ENCODE data around the gene TTC29.

The TTC29 gene, protein sequence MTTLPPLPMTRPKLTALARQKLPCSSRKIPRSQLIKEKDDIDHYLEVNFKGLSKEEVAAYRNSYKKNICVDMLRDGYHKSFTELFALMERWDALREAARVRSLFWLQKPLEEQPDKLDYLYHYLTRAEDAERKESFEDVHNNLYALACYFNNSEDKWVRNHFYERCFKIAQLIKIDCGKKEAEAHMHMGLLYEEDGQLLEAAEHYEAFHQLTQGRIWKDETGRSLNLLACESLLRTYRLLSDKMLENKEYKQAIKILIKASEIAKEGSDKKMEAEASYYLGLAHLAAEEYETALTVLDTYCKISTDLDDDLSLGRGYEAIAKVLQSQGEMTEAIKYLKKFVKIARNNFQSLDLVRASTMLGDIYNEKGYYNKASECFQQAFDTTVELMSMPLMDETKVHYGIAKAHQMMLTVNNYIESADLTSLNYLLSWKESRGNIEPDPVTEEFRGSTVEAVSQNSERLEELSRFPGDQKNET

DNA sequence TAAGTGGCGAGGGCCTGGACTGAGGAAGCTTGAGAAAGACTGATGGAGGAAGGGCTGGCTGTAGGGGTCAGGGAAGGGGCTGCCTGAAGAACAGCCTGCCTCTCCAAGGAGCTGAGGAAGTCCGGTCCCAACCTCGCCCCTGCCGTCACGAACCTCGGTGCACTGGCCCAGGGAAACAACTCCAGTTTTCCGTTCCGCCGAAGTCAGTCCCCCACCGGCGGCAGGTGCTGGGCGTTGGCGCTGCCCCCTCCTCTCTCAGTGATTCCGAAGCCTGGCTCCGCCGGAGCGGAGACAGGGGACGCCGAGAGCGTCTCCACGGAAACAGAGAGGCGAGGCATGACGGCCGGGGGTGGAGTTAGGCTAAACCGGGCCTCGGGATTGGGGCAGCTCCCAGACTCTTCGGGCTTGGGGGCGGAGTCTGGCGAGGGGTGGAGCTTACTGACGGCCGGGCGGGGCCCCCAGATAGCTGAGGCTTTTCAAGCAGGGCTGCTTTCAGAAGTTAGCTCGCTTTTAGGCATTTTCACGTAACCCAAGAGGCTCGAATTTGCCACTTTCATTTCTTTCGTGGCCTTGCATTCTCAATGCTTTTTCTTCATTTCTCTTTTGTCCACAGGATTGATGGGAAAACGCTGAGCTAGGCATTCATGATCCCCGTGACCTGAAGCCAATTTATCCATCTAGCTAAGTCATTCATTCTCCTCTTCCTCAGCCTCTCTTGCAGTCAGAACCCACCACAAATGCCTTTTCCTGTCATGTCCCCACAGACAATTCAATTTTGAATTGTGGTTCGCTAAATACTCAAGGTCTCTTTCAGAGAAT lies at the start of gene TTC29:
TTC29 (minus strand) TSS at position 309 of the 819 bp plus-strand sequence. CDS start 5,969 bp downstream, outside the sequence.
- TF ChIP-seq, protein P1, sequence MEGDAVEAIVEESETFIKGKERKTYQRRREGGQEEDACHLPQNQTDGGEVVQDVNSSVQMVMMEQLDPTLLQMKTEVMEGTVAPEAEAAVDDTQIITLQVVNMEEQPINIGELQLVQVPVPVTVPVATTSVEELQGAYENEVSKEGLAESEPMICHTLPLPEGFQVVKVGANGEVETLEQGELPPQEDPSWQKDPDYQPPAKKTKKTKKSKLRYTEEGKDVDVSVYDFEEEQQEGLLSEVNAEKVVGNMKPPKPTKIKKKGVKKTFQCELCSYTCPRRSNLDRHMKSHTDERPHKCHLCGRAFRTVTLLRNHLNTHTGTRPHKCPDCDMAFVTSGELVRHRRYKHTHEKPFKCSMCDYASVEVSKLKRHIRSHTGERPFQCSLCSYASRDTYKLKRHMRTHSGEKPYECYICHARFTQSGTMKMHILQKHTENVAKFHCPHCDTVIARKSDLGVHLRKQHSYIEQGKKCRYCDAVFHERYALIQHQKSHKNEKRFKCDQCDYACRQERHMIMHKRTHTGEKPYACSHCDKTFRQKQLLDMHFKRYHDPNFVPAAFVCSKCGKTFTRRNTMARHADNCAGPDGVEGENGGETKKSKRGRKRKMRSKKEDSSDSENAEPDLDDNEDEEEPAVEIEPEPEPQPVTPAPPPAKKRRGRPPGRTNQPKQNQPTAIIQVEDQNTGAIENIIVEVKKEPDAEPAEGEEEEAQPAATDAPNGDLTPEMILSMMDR (conservative IDR thresholded peaks at IDR 0.05; ENCODE audit: low read length) = no peak
- peak within 1 kb of the TSS; percentile 71 for H3K4me3 ChIP-seq (ENCODE audit: low read length)
- DNase-seq (ENCODE audit: low read depth) = peak; percentile 80

DNA sequence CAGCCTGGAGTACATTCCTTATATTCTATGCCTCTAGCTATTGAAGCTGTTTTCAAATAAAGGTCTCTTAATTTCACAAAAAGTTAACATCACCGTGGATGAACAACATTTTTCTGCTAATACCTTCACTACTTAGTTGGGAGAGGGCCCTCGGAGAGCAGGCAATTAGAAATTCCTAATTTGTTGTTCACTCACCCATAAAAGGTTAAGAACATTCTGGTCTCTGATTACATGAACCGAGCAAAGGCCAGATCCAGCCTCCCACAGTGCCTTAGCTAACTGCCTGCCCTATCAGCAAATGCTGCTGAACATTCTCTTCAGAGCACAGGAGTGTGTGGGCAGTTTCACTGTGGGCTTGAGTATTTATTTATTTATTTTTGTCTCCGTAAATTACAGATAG lies 36.0 kb upstream of the TTC29 start:
- TF ChIP-seq, protein P1 (conservative IDR thresholded peaks at IDR 0.05; ENCODE audit: low read length) = no peak
- H3K4me3 ChIP-seq (ENCODE audit: low read length) = no peak overlapping the region
- peak; percentile 35 for DNase-seq (ENCODE audit: low read depth)

DNA sequence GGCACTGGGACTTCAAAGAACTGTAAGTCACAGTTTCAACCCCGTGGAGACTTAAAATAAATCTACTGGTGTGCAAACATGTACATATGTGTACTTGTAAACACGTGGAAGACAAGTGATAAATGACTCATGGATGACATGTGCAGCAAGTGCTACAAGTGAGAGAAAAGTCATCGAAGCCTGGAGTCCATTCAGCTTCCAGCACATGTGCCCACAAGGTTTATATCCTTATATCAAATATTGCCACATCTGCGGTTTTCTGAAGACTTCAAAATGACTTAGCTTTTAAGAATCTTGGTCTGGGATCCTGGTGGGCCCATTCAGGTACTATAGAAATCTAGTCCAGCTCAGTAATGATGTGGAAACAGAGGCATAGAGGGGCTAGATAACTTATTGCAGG lies 33.0 kb upstream of the TTC29 start:
- DNase-seq (ENCODE audit: low read depth) = peak; percentile 9
- no peak overlapping the region for H3K4me3 ChIP-seq (ENCODE audit: low read length)
- TF ChIP-seq, protein P1 (conservative IDR thresholded peaks at IDR 0.05; ENCODE audit: low read length) = no peak

DNA sequence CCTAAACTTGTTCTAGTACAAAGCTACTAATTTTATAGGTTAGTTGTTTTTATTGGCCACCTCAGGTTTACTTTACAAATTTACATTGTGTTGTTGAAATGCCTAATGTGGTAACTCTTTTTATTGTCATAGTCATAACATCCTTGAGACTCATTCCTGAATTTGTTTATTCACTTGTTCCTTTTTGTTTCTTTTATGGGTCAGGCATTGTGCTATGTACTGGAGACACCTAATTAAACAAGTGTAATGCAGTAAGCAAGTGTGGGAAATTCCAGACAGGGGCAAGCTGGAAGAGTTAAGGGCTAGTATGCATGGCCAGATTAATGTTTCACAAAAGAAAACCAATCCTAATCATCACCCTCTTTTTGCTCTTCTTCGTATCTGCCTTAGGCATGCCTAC lies 30.5 kb upstream of the TTC29 start:
- DNase-seq (ENCODE audit: low read depth) = no peak
- no peak overlapping the region for H3K4me3 ChIP-seq (ENCODE audit: low read length)
- TF ChIP-seq, protein P1 (conservative IDR thresholded peaks at IDR 0.05; ENCODE audit: low read length) = no peak

DNA sequence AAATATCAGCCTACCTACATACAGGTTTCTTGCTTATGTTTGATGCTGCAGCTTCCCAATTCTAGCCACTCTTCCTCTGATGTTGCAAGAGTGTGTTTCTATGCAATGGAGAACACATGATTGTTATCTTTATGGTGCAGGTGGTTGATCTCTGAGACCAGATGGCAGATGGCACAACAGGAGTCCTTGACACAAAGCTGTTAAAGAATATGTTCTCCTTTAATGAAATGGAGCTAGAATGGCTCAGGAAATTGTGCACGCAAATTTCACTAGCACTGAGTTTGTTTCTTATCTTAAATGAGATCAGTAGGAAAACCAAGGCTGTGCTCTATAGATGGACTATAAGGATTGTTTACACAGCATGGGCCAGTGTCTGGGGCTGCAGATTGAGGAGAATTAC lies 29.9 kb upstream of the TTC29 start:
- TF ChIP-seq, protein P1 (conservative IDR thresholded peaks at IDR 0.05; ENCODE audit: low read length) = no peak
- H3K4me3 ChIP-seq (ENCODE audit: low read length) = no peak overlapping the region
- no peak for DNase-seq (ENCODE audit: low read depth)

DNA sequence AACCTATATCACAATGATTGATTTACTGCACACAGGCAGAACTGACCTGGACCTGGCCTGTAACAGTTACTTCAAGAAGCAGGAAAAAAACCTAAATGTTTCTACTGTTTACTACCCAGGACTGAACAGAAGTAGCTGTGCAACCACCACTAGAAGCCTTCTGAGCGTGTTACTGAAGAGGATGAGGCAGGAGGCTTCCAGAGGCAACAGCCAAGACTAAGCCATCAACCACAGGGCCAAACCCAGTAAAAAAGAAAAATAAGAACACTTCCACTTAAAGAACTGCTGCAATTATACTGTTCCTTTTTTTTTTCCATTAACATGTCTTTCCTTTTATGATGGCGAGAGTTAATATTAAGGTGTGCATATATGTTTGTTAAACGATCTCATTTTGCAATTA lies 29.4 kb upstream of the TTC29 start:
- no peak for DNase-seq (ENCODE audit: low read depth)
- H3K4me3 ChIP-seq (ENCODE audit: low read length) = no peak overlapping the region
- TF ChIP-seq, protein P1 (conservative IDR thresholded peaks at IDR 0.05; ENCODE audit: low read length) = no peak
